ENCODE data around the gene PKN3. TPM values are rescaled to one million over a fixed set of nuclear protein-coding genes. Genes with fewer than 3 reads are reported as not detected.

Gene PKN3
- total and polyA plus RNA-seq, 9 of the 15 experiments (the other 6 are each of a cell fraction or from before 2014, with no cell fraction given) = 0.82 to 49.2 (median 19.7) TPM

DNA sequence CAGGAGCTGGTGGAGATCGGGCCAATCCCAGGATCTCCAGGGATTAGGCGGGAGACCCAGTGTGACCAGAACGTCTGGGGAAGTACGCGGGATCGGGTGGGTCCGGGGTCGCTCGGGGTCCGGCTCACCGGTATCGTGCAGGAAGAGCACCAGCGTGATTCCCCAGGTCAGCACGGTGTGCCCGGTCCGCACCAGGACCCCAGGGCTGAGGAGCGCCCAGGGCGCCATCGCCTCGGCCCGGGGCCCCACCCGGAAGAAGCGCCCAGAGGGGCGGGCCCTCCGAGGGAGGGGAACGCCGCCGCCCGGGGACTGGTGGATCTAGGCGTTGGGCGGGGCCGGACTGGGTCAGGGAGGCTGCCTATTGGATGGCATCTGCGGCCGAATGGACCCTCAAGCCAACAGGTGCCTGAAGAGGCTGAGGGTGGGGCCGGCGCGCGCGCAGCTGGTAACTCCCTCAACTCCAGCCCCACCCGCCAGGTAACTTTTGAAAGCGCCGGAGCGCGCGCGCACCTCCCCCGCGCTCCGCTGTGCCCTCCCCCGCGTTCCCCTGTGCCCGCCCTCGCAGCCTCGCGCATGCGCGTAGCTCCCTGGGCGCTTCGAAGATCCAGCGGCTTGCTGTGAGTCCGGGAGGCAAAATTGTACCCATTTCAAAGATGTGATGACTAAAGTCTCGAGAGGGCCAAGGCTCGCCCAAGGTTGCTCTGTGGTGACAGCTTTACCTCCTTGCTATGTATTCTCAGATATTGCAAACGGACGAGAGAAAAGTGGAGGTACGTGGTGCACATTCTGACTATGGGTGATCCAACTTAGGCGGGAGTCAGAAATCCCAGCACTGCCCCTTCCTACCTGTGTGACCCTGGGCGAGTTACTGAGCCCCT lies 21.8 kb downstream of the PKN3 start, which contains the start of gene ZDHHC12 (continued):
- TF ChIP-seq HNRNPLL (IDR thresholded peaks at IDR 0.05; ENCODE audit: low read depth, low read length, poor library complexity, severe bottlenecking) (peak; percentile 46), TFE3 (CRISPR knock-in tag; IDR thresholded peaks at IDR 0.05) (no peak), MBD2 (IDR thresholded peaks at IDR 0.05; ENCODE audit: borderline replicate concordance, low read depth) (peak; percentile 83), MED1 (CRISPR knock-in tag; IDR thresholded peaks at IDR 0.05; ENCODE audit: borderline replicate concordance) (no peak), SNIP1 (IDR thresholded peaks at IDR 0.05; ENCODE audit: low read depth) (no peak), SMARCA5 (IDR thresholded peaks at IDR 0.05) (peak; percentile 100), ARID1B (IDR thresholded peaks at IDR 0.05) (peak; percentile 36; the same call in 1 of the 2 replicates), ELF2 (CRISPR knock-in tag; IDR thresholded peaks at IDR 0.05) (peak; percentile 90), TCF7 (IDR thresholded peaks at IDR 0.05; ENCODE audit: borderline replicate concordance) (no peak), TEAD1 (CRISPR knock-in tag; IDR thresholded peaks at IDR 0.05) (peak in 1 of 2 experiments; percentile 48; a peak in 1 of 4 replicates), HNRNPK (IDR thresholded peaks at IDR 0.05; ENCODE audit: low read depth, low read length, poor library complexity, severe bottlenecking) (no peak)
- TF ChIP-seq, protein P1, sequence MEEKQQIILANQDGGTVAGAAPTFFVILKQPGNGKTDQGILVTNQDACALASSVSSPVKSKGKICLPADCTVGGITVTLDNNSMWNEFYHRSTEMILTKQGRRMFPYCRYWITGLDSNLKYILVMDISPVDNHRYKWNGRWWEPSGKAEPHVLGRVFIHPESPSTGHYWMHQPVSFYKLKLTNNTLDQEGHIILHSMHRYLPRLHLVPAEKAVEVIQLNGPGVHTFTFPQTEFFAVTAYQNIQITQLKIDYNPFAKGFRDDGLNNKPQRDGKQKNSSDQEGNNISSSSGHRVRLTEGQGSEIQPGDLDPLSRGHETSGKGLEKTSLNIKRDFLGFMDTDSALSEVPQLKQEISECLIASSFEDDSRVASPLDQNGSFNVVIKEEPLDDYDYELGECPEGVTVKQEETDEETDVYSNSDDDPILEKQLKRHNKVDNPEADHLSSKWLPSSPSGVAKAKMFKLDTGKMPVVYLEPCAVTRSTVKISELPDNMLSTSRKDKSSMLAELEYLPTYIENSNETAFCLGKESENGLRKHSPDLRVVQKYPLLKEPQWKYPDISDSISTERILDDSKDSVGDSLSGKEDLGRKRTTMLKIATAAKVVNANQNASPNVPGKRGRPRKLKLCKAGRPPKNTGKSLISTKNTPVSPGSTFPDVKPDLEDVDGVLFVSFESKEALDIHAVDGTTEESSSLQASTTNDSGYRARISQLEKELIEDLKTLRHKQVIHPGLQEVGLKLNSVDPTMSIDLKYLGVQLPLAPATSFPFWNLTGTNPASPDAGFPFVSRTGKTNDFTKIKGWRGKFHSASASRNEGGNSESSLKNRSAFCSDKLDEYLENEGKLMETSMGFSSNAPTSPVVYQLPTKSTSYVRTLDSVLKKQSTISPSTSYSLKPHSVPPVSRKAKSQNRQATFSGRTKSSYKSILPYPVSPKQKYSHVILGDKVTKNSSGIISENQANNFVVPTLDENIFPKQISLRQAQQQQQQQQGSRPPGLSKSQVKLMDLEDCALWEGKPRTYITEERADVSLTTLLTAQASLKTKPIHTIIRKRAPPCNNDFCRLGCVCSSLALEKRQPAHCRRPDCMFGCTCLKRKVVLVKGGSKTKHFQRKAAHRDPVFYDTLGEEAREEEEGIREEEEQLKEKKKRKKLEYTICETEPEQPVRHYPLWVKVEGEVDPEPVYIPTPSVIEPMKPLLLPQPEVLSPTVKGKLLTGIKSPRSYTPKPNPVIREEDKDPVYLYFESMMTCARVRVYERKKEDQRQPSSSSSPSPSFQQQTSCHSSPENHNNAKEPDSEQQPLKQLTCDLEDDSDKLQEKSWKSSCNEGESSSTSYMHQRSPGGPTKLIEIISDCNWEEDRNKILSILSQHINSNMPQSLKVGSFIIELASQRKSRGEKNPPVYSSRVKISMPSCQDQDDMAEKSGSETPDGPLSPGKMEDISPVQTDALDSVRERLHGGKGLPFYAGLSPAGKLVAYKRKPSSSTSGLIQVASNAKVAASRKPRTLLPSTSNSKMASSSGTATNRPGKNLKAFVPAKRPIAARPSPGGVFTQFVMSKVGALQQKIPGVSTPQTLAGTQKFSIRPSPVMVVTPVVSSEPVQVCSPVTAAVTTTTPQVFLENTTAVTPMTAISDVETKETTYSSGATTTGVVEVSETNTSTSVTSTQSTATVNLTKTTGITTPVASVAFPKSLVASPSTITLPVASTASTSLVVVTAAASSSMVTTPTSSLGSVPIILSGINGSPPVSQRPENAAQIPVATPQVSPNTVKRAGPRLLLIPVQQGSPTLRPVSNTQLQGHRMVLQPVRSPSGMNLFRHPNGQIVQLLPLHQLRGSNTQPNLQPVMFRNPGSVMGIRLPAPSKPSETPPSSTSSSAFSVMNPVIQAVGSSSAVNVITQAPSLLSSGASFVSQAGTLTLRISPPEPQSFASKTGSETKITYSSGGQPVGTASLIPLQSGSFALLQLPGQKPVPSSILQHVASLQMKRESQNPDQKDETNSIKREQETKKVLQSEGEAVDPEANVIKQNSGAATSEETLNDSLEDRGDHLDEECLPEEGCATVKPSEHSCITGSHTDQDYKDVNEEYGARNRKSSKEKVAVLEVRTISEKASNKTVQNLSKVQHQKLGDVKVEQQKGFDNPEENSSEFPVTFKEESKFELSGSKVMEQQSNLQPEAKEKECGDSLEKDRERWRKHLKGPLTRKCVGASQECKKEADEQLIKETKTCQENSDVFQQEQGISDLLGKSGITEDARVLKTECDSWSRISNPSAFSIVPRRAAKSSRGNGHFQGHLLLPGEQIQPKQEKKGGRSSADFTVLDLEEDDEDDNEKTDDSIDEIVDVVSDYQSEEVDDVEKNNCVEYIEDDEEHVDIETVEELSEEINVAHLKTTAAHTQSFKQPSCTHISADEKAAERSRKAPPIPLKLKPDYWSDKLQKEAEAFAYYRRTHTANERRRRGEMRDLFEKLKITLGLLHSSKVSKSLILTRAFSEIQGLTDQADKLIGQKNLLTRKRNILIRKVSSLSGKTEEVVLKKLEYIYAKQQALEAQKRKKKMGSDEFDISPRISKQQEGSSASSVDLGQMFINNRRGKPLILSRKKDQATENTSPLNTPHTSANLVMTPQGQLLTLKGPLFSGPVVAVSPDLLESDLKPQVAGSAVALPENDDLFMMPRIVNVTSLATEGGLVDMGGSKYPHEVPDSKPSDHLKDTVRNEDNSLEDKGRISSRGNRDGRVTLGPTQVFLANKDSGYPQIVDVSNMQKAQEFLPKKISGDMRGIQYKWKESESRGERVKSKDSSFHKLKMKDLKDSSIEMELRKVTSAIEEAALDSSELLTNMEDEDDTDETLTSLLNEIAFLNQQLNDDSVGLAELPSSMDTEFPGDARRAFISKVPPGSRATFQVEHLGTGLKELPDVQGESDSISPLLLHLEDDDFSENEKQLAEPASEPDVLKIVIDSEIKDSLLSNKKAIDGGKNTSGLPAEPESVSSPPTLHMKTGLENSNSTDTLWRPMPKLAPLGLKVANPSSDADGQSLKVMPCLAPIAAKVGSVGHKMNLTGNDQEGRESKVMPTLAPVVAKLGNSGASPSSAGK (IDR thresholded peaks at IDR 0.05) = no peak
- TF ChIP-seq, protein P2, sequence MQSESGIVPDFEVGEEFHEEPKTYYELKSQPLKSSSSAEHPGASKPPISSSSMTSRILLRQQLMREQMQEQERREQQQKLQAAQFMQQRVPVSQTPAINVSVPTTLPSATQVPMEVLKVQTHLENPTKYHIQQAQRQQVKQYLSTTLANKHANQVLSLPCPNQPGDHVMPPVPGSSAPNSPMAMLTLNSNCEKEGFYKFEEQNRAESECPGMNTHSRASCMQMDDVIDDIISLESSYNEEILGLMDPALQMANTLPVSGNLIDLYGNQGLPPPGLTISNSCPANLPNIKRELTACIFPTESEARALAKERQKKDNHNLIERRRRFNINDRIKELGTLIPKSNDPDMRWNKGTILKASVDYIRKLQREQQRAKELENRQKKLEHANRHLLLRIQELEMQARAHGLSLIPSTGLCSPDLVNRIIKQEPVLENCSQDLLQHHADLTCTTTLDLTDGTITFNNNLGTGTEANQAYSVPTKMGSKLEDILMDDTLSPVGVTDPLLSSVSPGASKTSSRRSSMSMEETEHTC (IDR thresholded peaks at IDR 0.05) = no peak

Measured in K562 (cell line).